ENCODE data around the gene PWP2. TPM values are rescaled to one million over a fixed set of nuclear protein-coding genes. Genes with fewer than 3 reads are reported as not detected.
"Not testable (repeated sequence)": the region's sequence is repeated elsewhere in the genome, so short reads cannot be mapped to it uniquely, and the experiment has no call there.

Gene PWP2
- total and polyA plus RNA-seq, 2 of the 4 experiments (the other 2 are of a cell fraction) = 2.4 to 7.0 TPM

- H3K14ac ChIP-seq (replicated peaks; ENCODE audit: low read depth, low read length); H3K9me3 ChIP-seq (ENCODE audit: control insufficient read depth, insufficient read depth, low read length); H2BK20ac ChIP-seq (ENCODE audit: low read depth, low read length); H3K4me2 ChIP-seq (ENCODE audit: low read depth, low read length); H3K4me1 ChIP-seq (ENCODE audit: control insufficient read depth, insufficient read depth, low read length); H4K20me1 ChIP-seq (ENCODE audit: insufficient read depth, low read length); DNase-seq; H3K79me1 ChIP-seq (ENCODE audit: low read depth in 1 of 2, low read length in 2 of 2); ATAC-seq (ENCODE audit: low read depth); H2BK5ac ChIP-seq (ENCODE audit: low read depth, low read length, poor library complexity, severe bottlenecking); H4K5ac ChIP-seq (ENCODE audit: low read depth, low read length); dilution Hi-C loops (cut with HindIII; ENCODE audit: low sequenced_read_pairs, unreplicated experiment); H3K9ac ChIP-seq (ENCODE audit: low read depth, low read length); H2AK9ac ChIP-seq (replicated peaks; ENCODE audit: low read depth, low read length, poor library complexity); H2BK15ac ChIP-seq (ENCODE audit: low read depth, low read length); H2AFZ ChIP-seq (replicated peaks; ENCODE audit: low read length, poor library complexity); H2BK120ac ChIP-seq (ENCODE audit: low read depth, low read length); in situ Hi-C loops (cut with MboI; ENCODE audit: low sequenced_read_pairs); intact Hi-C loops (cut with micrococcal nuclease); CTCF ChIA-PET; H3K56ac ChIP-seq (ENCODE audit: extremely low read depth, insufficient read depth, low read length); H3K36me3 ChIP-seq (ENCODE audit: control insufficient read depth, insufficient read depth, low read length); BruUV-seq (replicated peaks); H3K4ac ChIP-seq (ENCODE audit: low read depth, low read length); H2AK5ac ChIP-seq (ENCODE audit: low read depth, low read length); H3K23ac ChIP-seq (ENCODE audit: low read depth, low read length); H3K18ac ChIP-seq (ENCODE audit: low read depth, low read length); H4K91ac ChIP-seq (ENCODE audit: insufficient read depth, low read depth, low read length); POLR2A ChIA-PET (ENCODE audit: unreplicated experiment); H3K4me3 ChIP-seq (ENCODE audit: insufficient read depth, low read depth, low read length); H3K27ac ChIP-seq (ENCODE audit: insufficient read depth, low read length); H3K9me1 ChIP-seq (ENCODE audit: insufficient read depth, low read length); H3K27me3 ChIP-seq (ENCODE audit: control insufficient read depth, insufficient read depth, low read length); H4K8ac ChIP-seq (ENCODE audit: low read depth in 2 of 2, low read length in 2 of 2): not testable (repeated sequence)
- WGBS, 2 experiments (ENCODE audit: extremely low coverage in 2 of 2, insufficient read length in 1 of 2) = no CpG with 5 or more reads among the region's 13 CpGs
Measured at GRCh38 chr21:44098964-44099363, 8.2 kb upstream of the PWP2 start.

GRCh38 chr21:44107589-44107988 lies 390 bp downstream of the PWP2 start:
- H3K9me1 ChIP-seq (ENCODE audit: insufficient read depth, low read length); H4K5ac ChIP-seq (ENCODE audit: low read depth, low read length); H3K4me3 ChIP-seq (ENCODE audit: insufficient read depth, low read depth, low read length); H4K8ac ChIP-seq (ENCODE audit: low read depth in 2 of 2, low read length in 2 of 2); H3K4me2 ChIP-seq (ENCODE audit: low read depth, low read length); H3K56ac ChIP-seq (ENCODE audit: extremely low read depth, insufficient read depth, low read length); H3K36me3 ChIP-seq (ENCODE audit: control insufficient read depth, insufficient read depth, low read length); H3K27ac ChIP-seq (ENCODE audit: insufficient read depth, low read length); H3K4me1 ChIP-seq (ENCODE audit: control insufficient read depth, insufficient read depth, low read length); dilution Hi-C loops (cut with HindIII; ENCODE audit: low sequenced_read_pairs, unreplicated experiment); H3K14ac ChIP-seq (replicated peaks; ENCODE audit: low read depth, low read length); H2BK20ac ChIP-seq (ENCODE audit: low read depth, low read length); H3K9ac ChIP-seq (ENCODE audit: low read depth, low read length); H4K91ac ChIP-seq (ENCODE audit: insufficient read depth, low read depth, low read length); H3K9me3 ChIP-seq (ENCODE audit: control insufficient read depth, insufficient read depth, low read length); BruUV-seq (replicated peaks); H2AK5ac ChIP-seq (ENCODE audit: low read depth, low read length); in situ Hi-C loops (cut with MboI; ENCODE audit: low sequenced_read_pairs); H3K27me3 ChIP-seq (ENCODE audit: control insufficient read depth, insufficient read depth, low read length); intact Hi-C loops (cut with micrococcal nuclease); H3K18ac ChIP-seq (ENCODE audit: low read depth, low read length); H2BK120ac ChIP-seq (ENCODE audit: low read depth, low read length); H3K79me1 ChIP-seq (ENCODE audit: low read depth in 1 of 2, low read length in 2 of 2); H2BK5ac ChIP-seq (ENCODE audit: low read depth, low read length, poor library complexity, severe bottlenecking); H3K4ac ChIP-seq (ENCODE audit: low read depth, low read length); H2AK9ac ChIP-seq (replicated peaks; ENCODE audit: low read depth, low read length, poor library complexity); H4K20me1 ChIP-seq (ENCODE audit: insufficient read depth, low read length); POLR2A ChIA-PET (ENCODE audit: unreplicated experiment); H2AFZ ChIP-seq (replicated peaks; ENCODE audit: low read length, poor library complexity); H3K23ac ChIP-seq (ENCODE audit: low read depth, low read length); CTCF ChIA-PET; H2BK15ac ChIP-seq (ENCODE audit: low read depth, low read length); DNase-seq: not testable (repeated sequence)
- WGBS, 2 experiments (ENCODE audit: extremely low coverage in 2 of 2, insufficient read length in 1 of 2) = no CpG with 5 or more reads among the region's 31 CpGs
- peak; percentile 65 for ATAC-seq (ENCODE audit: low read depth)

Measured in IMR-90 (cell line).